GM18909 (cell line): Measurements from ENCODE around the gene PCK1.

Experiments used
- ATAC-seq: cut with Tn5 transposase; IDR thresholded peaks from one replicate; pipeline ENCODE4 v1.9.1; 2021; ENCODE audit warnings: mild to moderate bottlenecking; ENCODE audit not compliant: unreplicated experiment, poor library complexity

Gene PCK1

GRCh38 chr20:57586943-57587277, 26.0 kb downstream of the PCK1 start:
- no peak for ATAC-seq

DNA sequence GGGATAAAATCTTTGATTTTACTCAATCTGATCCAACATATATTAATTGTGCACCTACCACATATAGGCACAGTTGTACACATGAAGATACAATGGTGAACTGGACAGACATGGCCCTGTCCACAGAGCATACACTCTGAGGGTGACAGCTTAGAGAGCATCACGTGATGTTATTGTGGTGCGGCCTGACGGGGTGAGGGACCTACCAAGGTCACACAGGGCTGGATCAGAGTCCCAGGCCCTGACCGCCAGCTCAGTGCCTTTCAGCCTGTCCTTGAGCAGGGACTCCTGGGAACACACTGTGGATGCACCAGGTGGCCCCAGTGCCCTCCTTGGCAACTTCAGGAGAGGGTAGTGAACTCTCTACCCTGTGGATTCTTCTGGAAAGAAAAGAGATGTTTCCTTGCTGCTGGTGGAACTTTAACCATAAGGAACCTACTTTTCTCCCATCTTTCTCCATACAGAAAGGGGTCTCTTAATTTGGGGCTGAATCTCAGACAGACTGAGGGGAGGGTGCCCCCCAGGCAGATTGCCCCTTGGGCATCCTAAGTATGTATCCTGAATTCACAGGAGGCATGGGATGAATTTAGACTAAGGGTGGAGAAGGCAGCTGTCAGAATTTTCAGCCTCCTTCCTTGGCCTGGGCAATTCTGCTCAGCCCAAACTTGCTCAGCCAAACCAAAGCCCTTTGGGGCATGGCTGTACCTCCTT, 26.5 kb downstream of the PCK1 start:
- no peak for ATAC-seq

DNA sequence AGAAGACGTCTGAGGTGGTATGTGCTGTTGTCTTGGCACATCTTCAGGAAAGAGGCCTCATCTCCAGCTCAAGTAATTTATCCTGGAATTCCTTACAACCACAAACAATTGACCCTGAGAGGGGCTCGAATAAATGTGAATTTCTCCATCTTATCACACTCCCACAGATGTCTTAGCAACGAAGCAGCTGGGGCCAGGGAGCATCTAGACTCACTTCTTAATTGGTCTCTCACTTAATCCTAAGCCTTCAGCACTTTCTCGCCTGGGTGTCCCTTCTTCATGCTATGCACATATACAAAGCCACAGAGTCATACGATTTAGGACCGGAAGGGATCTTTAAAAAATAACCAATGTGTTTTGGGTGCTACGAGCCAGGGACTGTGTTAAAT, 27.1 kb downstream of the PCK1 start:
- ATAC-seq = no peak

- no peak for ATAC-seq
These were observed 27.7 kb downstream of the PCK1 start for GRCh38 chr20:57588596-57588995.

DNA sequence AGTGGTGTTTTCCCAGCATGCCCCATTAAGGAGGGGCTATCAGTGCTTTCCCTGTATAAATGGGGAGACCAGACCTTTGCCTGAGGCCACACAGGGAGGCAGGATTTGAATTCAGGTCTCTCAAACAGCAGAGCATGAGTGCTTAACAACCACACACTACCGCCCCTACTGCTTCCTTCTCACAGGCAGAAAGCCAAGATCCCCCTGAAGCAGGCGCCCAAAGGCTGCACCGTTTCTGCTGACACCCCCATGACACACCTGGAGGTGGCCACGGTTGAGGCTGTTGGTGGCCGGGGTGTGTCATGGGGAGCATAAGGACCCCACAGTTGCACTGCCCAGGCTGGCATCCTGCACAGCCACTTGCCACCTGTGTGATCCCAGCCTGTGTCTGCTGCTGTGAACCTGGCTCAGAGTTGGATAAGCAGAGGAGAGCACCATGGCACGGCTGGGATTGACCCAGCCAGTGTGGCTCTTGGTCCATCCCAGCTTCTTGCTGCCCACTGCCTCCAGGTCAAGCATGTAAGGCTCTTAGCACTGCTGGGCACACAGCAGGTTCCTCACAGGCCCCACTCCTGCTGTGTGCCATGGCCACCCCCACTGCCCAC, 28.3 kb downstream of the PCK1 start:
- no peak for ATAC-seq

GRCh38 chr20:57589728-57590484, 29.0 kb downstream of the PCK1 start:
- no peak for ATAC-seq

DNA sequence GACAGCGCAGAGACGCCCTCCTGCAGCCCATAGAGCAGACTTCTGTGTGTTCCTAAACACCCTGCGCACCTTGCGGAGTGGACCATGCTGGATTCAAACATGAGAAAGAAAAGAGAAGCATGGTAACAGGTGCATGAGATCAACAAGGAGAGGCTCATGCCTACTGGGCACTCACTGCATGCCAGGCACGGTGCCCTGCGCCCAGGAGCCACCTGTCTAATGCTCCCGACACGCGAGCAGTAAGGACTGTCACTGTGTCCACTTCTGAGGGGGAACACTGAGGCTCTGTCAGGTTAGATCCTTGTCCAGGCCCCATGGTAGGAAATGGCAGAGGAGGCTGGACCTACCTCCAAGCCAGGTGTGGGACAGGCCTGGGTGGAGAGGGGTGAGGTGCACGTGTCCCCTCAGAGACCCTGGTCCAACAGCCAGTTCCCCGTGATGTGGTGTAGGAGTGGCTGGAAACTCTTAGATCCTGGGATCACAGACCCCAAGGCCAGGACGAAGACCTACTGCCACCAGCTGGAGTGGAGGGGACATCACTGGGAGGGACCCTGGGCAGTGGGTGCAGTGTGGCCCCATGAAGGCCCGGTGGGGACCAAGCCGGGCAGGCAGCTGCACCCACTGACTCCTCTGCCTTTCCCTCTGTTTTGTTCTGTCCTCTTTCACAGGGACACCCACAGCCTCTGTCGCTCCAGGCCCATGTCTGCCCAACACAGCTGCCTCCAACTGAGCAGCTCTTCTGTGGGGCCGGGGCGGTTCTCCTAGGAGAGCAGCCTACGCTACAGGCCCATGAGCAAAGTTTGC, 29.8 kb downstream of the PCK1 start:
- no peak for ATAC-seq

DNA sequence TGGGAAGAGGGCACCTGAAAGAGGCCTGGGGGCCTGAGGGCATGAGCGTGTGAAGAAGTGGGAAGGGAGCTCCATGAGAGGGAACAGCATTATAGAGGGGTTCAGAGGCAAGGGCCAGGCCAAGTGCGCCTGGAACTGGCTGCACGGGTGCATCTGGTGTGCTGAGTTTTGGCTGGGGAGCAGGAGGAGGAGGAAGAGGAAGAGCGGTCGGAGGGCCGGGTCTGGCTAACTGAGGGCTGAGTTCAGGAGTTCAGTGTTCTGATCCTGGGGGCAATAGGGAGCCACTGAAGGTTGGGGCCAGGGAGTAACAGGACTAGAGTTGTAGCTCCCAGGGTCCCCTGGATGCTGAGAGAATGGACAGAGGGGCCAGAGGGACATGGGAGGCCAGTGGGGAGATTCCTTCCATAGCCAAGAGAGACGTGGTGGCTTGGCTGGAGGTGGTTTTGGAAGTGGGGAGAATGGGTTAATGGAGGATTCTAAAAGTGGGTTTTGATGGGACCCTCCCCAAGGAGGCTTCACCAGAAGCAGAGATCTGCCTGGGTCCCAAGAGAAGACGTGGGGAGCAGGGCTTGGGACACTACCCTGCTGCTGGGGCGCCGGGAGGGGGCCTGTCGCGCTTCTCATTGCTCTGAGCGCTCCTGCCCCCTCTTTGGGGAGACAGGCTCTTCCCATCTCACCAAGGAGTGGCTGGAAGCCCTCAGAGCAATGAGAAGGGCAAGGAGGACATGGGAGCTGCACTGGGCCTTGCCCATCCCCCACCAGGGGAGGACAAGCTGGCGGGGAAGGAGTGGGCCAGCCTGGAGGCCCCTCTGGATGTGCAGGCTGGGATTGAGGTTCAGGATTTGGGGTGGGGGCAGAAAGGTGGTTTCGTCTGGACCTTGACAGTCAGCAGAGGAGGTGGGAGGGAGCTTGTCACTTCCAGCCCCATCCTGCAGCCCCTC, 30.6 kb downstream of the PCK1 start:
- no peak for ATAC-seq

GRCh38 chr20:57592263-57593092, 31.6 kb downstream of the PCK1 start:
- no peak for ATAC-seq

DNA sequence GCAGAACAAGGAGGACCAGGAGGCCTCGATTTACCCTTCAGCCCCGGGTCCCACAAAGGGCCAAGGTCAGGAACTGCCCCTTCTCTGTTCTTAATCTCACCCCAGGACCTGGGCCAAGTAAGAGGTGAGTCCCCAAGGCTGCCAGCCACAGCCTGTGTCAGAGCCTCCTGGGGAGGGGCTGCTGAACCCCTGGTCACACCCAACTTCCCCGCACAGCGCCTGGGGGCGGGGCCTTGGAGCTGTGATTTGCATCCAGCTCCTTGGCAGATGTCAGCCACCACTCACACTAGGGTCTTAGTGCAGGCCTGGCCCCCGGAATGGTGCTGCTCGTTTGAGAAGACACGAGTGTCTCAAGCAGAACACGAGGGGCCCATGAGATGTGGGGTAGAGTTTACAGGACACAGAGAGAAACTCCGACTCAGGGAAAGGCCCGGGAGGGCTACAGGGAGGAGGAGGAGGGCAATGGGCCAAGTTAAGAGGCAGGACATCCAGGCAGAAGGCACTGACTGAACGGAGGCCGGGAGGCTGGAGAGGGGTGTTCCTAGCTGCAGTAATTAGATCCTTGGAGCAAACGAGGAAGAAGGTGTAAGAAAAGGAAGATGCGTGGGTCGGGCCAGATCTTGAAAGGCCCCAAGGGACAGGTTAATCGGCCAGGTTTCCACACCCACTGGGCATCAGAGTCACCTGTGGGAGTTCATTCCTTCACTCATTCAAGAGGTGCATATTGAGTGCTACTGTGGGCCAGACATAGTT, 32.4 kb downstream of the PCK1 start:
- ATAC-seq = no peak

- no peak for ATAC-seq
These were observed 33.4 kb downstream of the PCK1 start for GRCh38 chr20:57594092-57594951.

- ATAC-seq = no peak
These were observed 34.4 kb downstream of the PCK1 start for GRCh38 chr20:57595041-57596030.

- ATAC-seq = no peak
These were observed 35.4 kb downstream of the PCK1 start for GRCh38 chr20:57596358-57596757.

DNA sequence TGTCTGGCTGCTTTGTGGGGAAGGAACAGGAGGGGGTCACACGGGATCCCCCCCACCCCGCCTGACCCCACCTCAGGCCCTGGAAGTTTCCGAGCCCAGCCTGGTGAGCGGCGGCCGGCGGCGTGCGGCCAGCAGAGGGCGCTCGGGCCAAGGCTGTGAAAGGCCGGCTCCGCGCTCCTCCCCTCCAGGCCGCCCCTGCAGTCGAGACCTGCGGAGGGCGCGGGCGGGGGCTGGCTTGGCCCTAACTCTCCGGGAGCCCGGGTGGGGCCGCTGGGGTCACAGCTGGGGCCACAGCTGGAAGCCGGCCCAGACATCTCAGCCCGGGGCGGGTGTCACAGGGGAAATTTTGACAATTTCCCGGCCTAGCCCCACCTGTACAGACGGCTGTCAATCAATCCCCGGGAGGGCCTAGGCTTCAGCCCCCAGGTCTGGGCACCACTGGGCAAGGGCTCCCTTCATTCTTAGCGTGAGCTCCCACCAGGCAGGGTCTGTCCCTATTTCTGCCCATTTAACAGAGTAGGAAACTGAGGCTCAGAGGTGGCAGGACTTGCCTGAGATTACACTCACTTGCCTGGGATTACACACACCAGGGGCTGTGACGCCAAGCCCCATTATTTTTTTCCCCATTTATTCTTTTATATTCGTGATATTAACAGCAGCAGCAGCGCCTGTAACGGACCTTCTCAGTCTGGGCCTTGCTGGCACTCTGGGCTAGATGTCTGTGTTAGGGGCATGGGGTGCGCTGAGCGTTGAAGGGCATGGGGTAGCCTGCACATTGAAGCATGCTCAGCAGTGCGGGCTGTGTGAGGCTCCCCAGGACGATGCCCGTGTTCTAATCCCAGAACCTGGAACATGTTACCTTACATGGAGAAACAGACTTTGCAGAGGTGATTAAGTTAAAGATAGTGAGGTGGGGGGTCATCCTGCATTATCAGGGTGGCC, 36.4 kb downstream of the PCK1 start:
- ATAC-seq = no peak

DNA sequence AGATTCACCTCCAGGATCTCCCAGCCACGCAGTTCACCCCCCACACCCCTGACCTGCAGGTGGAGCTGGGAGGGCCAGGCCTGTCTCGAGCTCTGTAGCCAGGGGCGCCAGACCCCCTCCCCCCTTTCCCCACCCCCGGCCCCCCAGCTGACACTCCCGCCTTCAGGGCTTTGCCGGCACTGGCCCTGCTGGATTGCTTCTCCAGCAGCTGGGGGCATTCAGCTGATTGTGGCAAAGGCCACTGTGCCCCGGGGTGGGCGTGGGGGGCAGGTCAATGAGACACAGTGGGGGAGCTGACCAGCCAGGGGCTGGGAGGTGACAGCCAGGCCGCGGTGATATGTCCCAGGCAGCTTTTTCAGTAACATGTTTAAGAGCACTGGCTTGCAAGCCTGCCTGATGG, 37.1 kb downstream of the PCK1 start:
- ATAC-seq = no peak
